ENCODE results near the gene RTL9.

- TF ChIP-seq EZH2 (IDR thresholded peaks at IDR 0.05; ENCODE audit: insufficient read depth, poor library complexity, severe bottlenecking) (no peak), EZH2phosphoT487 (IDR thresholded peaks at IDR 0.05; ENCODE audit: insufficient read depth, low read depth) (no peak)
Measured at GRCh38 chrX:110315551-110315950, 43.1 kb upstream of the RTL9 start.

All from GM23248 (cell line).